ENCODE measurements around the gene SRRM3.
"Not testable (repeated sequence)": the region's sequence is repeated elsewhere in the genome, so short reads cannot be mapped to it uniquely, and the experiment has no call there.

SRRM3 gene

GRCh38 chr7:76317782-76318487, 116.2 kb downstream of the SRRM3 start:
- DNase-seq, result peak; percentile 98

GRCh38 chr7:76318488-76319353, 117.0 kb downstream of the SRRM3 start:
- peak; percentile 75 for DNase-seq

- DNase-seq, result no peak
These were observed 123.4 kb downstream of the SRRM3 start for GRCh38 chr7:76325092-76325491.

- no peak for DNase-seq
These were observed 124.1 kb downstream of the SRRM3 start for GRCh38 chr7:76325811-76326210.

- DNase-seq, result no peak
These were observed 125.0 kb downstream of the SRRM3 start for GRCh38 chr7:76326646-76327233.

GRCh38 chr7:76327610-76328009, 125.9 kb downstream of the SRRM3 start:
- no peak for DNase-seq

GRCh38 chr7:76328389-76328788, 126.7 kb downstream of the SRRM3 start:
- DNase-seq, result no peak

- DNase-seq, result no peak
These were observed 127.8 kb downstream of the SRRM3 start for GRCh38 chr7:76329479-76329878.

GRCh38 chr7:76330261-76330660, 128.6 kb downstream of the SRRM3 start:
- no peak for DNase-seq

- no peak for DNase-seq
These were observed 129.0 kb downstream of the SRRM3 start for GRCh38 chr7:76330673-76331072.

GRCh38 chr7:76332078-76332477, 130.4 kb downstream of the SRRM3 start:
- DNase-seq, result no peak

- no peak for DNase-seq
These were observed 131.9 kb downstream of the SRRM3 start for GRCh38 chr7:76333511-76334101.

GRCh38 chr7:76334320-76334967, 132.7 kb downstream of the SRRM3 start:
- DNase-seq, result no peak

- not testable (repeated sequence) for DNase-seq
These were observed 133.7 kb downstream of the SRRM3 start for GRCh38 chr7:76335417-76335816.

GRCh38 chr7:76336094-76336493, 134.4 kb downstream of the SRRM3 start:
- DNase-seq, result no peak

Data from left hindlimb (tissue), 1 donor.